Tibial nerve (tissue), 4 donors: ENCODE data around the gene IMPDH1.

Experiments used
- CTCF ChIP-seq, 5 experiments: fragments of 200-600 bp in 3 of 5; fragments of 450-650 bp in 2 of 5; sonication (generic) in 3 of 5; IDR thresholded peaks; one replicate each; pipeline ENCODE4 v1.5.1; 2016 to 2019; ENCODE audit warnings: antibody characterized with exemption in 5 of 5, mild to moderate bottlenecking in 3 of 5, moderate library complexity in 2 of 5
- EP300 ChIP-seq, 2 donors: sonication (generic); formaldehyde crosslinking; IDR thresholded peaks; one replicate each; pipeline ENCODE4 v1.6.1; 2017; ENCODE audit warnings: antibody characterized with exemption in 2 of 2, mild to moderate bottlenecking in 1 of 2
- POLR2A ChIP-seq, 2 donors: fragments of 450-650 bp; IDR thresholded peaks; one replicate each; pipeline ENCODE4 v1.6.1; 2017; ENCODE audit warnings: antibody characterized with exemption in 2 of 2, mild to moderate bottlenecking in 2 of 2, moderate library complexity in 2 of 2

- no peak for TF ChIP-seq EP300 (IDR thresholded peaks at IDR 0.05)
- TF ChIP-seq CTCF (IDR thresholded peaks at IDR 0.05) = no peak
- TF ChIP-seq POLR2A (IDR thresholded peaks at IDR 0.05) = no peak
These were observed 57.1 kb downstream of the IMPDH1 start for GRCh38 chr7:128352636-128353035.
